K562 (cell line): ENCODE measurements around the gene ZNF768. TPM values are rescaled to one million over a fixed set of nuclear protein-coding genes. Genes with fewer than 3 reads are reported as not detected.

Source experiments
- ARID1B ChIP-seq: fragments of 450-650 bp; IDR thresholded peaks from 2 replicates; pipeline ENCODE4 v1.6.1; 2016; ENCODE audit warnings: antibody characterized with exemption, mild to moderate bottlenecking, inconsistent platforms
- CBX1 ChIP-seq: sonication (generic); IDR thresholded peaks from 2 replicates; pipeline ENCODE4 v1.6.1; 2016; ENCODE audit warnings: antibody characterized with exemption, low read depth, mild to moderate bottlenecking
- CBX3 ChIP-seq, 2 experiments: IDR thresholded peaks; 1 replicate in 1 of 2; 2 replicates in 1 of 2; pipeline ENCODE4 v1.6.1; 2012; ENCODE audit warnings: inconsistent platforms in 2 of 2, low read length in 2 of 2, borderline replicate concordance in 1 of 2, control low read depth in 1 of 2
- DEAF1 ChIP-seq: fragments of 450-650 bp; formaldehyde crosslinking; IDR thresholded peaks from 2 replicates; pipeline ENCODE4 v1.4.0; 2020; ENCODE audit warnings: mild to moderate bottlenecking, moderate library complexity
- E2F1 ChIP-seq: sonication (generic); formaldehyde crosslinking; IDR thresholded peaks from 2 replicates; pipeline ENCODE4 v1.8.1; 2023; ENCODE audit warnings: mild to moderate bottlenecking, missing genetic modification reagents, moderate library complexity
- ESRRB ChIP-seq: fragments of 250-450 bp; sonication (Bioruptor Pico); IDR thresholded peaks from 2 replicates; pipeline ENCODE4 v1.5.0; 2020; ENCODE audit warnings: mild to moderate bottlenecking, moderate library complexity, borderline replicate concordance
- GABPA ChIP-seq: fragments of 200-800 bp; sonication (Bioruptor generic); conservative IDR thresholded peaks from 2 replicates; pipeline ENCODE4 v1.6.1; 2016; ENCODE audit warnings: low read depth, missing genetic modification characterization, missing compliant biosample characterization
- HMGN3 ChIP-seq: IDR thresholded peaks from 2 replicates; pipeline ENCODE4 v1.6.1; 2011; ENCODE audit warnings: borderline replicate concordance, low read depth, mild to moderate bottlenecking, mixed read lengths, low read length; ENCODE audit not compliant: insufficient read length; ENCODE audit errors: extremely low read depth
- ID3 ChIP-seq, 2 experiments: fragments of 250-450 bp in 1 of 2; fragments of 450-650 bp in 1 of 2; sonication (Bioruptor Pico) in 1 of 2; IDR thresholded peaks; 2 replicates each; pipeline versions ENCODE4 v1.6.1 to v1.8.0; 2016 to 2021; ENCODE audit warnings: mild to moderate bottlenecking in 2 of 2, moderate library complexity in 2 of 2, missing compliant biosample characterization in 1 of 2, missing genetic modification characterization in 1 of 2
- IRF9 ChIP-seq: fragments of 450-650 bp; IDR thresholded peaks from 2 replicates; pipeline ENCODE4 v1.6.1; 2016; ENCODE audit warnings: missing biosample characterization, missing genetic modification characterization
- JUND ChIP-seq, 2 experiments: IDR thresholded peaks; 2 replicates in 1 of 2; 3 replicates in 1 of 2; pipeline ENCODE4 v1.6.1; 2011; ENCODE audit warnings: borderline replicate concordance in 2 of 2, low read depth in 2 of 2, low read length in 2 of 2, improper control_type of control experiment in 1 of 2, missing biosample characterization in 1 of 2, missing genetic modification characterization in 1 of 2, missing genetic modification reagents in 1 of 2
- KLF6 ChIP-seq: fragments of 250-450 bp; sonication (Bioruptor Pico); IDR thresholded peaks from 2 replicates; pipeline ENCODE4 v1.4.0; 2020; ENCODE audit warnings: mild to moderate bottlenecking, moderate library complexity, borderline replicate concordance
- MTF1 ChIP-seq: fragments of 250-450 bp; sonication (Bioruptor Pico); IDR thresholded peaks from 2 replicates; pipeline ENCODE4 v1.9.0; 2021; ENCODE audit warnings: moderate library complexity, mild to moderate bottlenecking, inconsistent platforms, borderline replicate concordance
- MYC ChIP-seq, 2 experiments: fragments of 250-450 bp in 1 of 2; sonication (Bioruptor Pico) in 1 of 2; IDR thresholded peaks; 2 replicates each; pipeline versions ENCODE4 v1.5.1 to v1.6.1; 2012 to 2021; ENCODE audit warnings: low read depth in 2 of 2, borderline replicate concordance in 1 of 2, improper control_type of control experiment in 1 of 2, low read length in 1 of 2, mild to moderate bottlenecking in 1 of 2, moderate library complexity in 1 of 2
- MYNN ChIP-seq, 2 experiments: sonication (generic); formaldehyde crosslinking in 1 of 2; IDR thresholded peaks; 2 replicates each; pipeline versions ENCODE4 v1.5.0 to v1.6.1; 2016 to 2020; ENCODE audit warnings: antibody characterized with exemption in 1 of 2, missing genetic modification reagents in 1 of 2
- NONO ChIP-seq, 2 experiments: fragments of 200-400 bp in 1 of 2; fragments of 450-650 bp in 1 of 2; formaldehyde crosslinking in 1 of 2; IDR thresholded peaks; 2 replicates each; pipeline ENCODE4 v1.6.1; 2017; ENCODE audit warnings: low read depth in 2 of 2, mild to moderate bottlenecking in 2 of 2, moderate library complexity in 2 of 2, low read length in 1 of 2
- POLR2AphosphoS2 ChIP-seq: IDR thresholded peaks from 2 replicates; pipeline ENCODE4 v1.6.1; 2012; ENCODE audit warnings: low read length, improper control_type of control experiment
- SMARCA5 ChIP-seq: fragments of 450-650 bp; IDR thresholded peaks from 2 replicates; pipeline ENCODE4 v1.6.1; 2016
- TCF15 ChIP-seq: fragments of 250-450 bp; sonication (Bioruptor Pico); IDR thresholded peaks from 2 replicates; pipeline ENCODE4 v1.8.0; 2022; ENCODE audit warnings: moderate library complexity, mild to moderate bottlenecking, inconsistent platforms
- ZNF79 ChIP-seq: fragments of 250-450 bp; sonication (Bioruptor Pico); IDR thresholded peaks from 2 replicates; pipeline ENCODE4 v1.4.0; 2020; ENCODE audit warnings: low read depth, mild to moderate bottlenecking, moderate library complexity
- polyA plus RNA-seq, 8 experiments: library from polyadenylated mRNA; depleted of rRNA in 4 of 8; stranded (reverse) in 5 of 8; unstranded in 3 of 8; fragments of >200 nt; fragmentation: Nextera tagmentation in 2 of 8; fragmentation: Illumina TruSeq in 1 of 8; extraction: Ambion mirVana in 2 of 8; extraction: Trizol in 1 of 8; gene quantifications; 2 replicates each; pipeline versions ENCODE4 v1.2.1 to v1.2.3, GENCODE V29; 2011 to 2014; ENCODE audit warnings: inconsistent platforms in 1 of 8, missing spikeins in 1 of 8
- total RNA-seq, 7 experiments: library from RNA; depleted of rRNA in 6 of 7; stranded (reverse); fragments of >200 nt in 6 of 7; fragmentation: Illumina TruSeq in 2 of 7; extraction: Trizol in 2 of 7; gene quantifications; 2 replicates each; pipeline versions ENCODE4 v1.2.1 to v1.2.3, GENCODE V29; 2011 to 2021; ENCODE audit warnings: low replicate concordance in 1 of 7

Gene ZNF768
- total and polyA plus RNA-seq, 9 of the 15 experiments (the other 6 are each of a cell fraction or from before 2014, with no cell fraction given): 0.13 to 50.7 (median 26.9) TPM

GRCh38 chr16:30526823-30527634 is 663 bp upstream of the ZNF768 start (continued):
- 0 out of 2 replicates have a peak, but pooled peaks have one; percentile 19 for TF ChIP-seq DEAF1 (CRISPR knock-in tag)
- peak; percentile 46 to 70; a peak in 2 of 4 replicates for TF ChIP-seq NONO (IDR thresholded peaks at IDR 0.05; ENCODE audit: low read depth in 2 of 2, low read length in 1 of 2)
- TF ChIP-seq IRF9: no peak
- no peak for TF ChIP-seq TCF15 (CRISPR knock-in tag)
- no peak for TF ChIP-seq CBX3 (IDR thresholded peaks at IDR 0.05; ENCODE audit: borderline replicate concordance in 1 of 2, low read length in 2 of 2)
- TF ChIP-seq MTF1 (CRISPR knock-in tag): no peak
- TF ChIP-seq POLR2AphosphoS2: no peak
- TF ChIP-seq ARID1B: no peak; the same call in 1 of the 2 replicates
- peak; percentile 67 for TF ChIP-seq MYC (IDR thresholded peaks at IDR 0.05; ENCODE audit: low read depth, low read length)
- TF ChIP-seq MYC (CRISPR knock-in tag; IDR thresholded peaks at IDR 0.05; ENCODE audit: borderline replicate concordance, low read depth): no peak; the same call in 1 of the 2 replicates
- peak; percentile 23; the same call in 1 of the 2 replicates for TF ChIP-seq CBX1
- TF ChIP-seq HMGN3: peak; percentile 44
- TF ChIP-seq ID3 (CRISPR knock-in tag; IDR thresholded peaks at IDR 0.05): no peak
- TF ChIP-seq ID3 (tag; IDR thresholded peaks at IDR 0.05): peak; percentile 90
- TF ChIP-seq SMARCA5: no peak
- TF ChIP-seq ZNF79 (CRISPR knock-in tag): no peak
- TF ChIP-seq E2F1 (CRISPR knock-in tag): no peak; the same call in 1 of the 2 replicates
- TF ChIP-seq KLF6: no peak
- TF ChIP-seq MYNN (IDR thresholded peaks at IDR 0.05): no peak
- TF ChIP-seq MYNN (CRISPR knock-in tag; IDR thresholded peaks at IDR 0.05): no peak
- TF ChIP-seq GABPA: peak; percentile 100
- no peak for TF ChIP-seq ESRRB (CRISPR knock-in tag)
- TF ChIP-seq JUND (IDR thresholded peaks at IDR 0.05; ENCODE audit: borderline replicate concordance, low read depth, low read length): no peak; the same call in 1 of the 2 replicates
- no peak; the same call in 2 of the 3 replicates for TF ChIP-seq JUND (tag; IDR thresholded peaks at IDR 0.05; ENCODE audit: borderline replicate concordance, low read depth, low read length)
